B cell (primary cell): ENCODE results near the gene ENDOV. TPM values are rescaled to one million over a fixed set of nuclear protein-coding genes. Genes with fewer than 3 reads are reported as not detected.
"Not testable (repeated sequence)": the region's sequence is repeated elsewhere in the genome, so short reads cannot be mapped to it uniquely, and the experiment has no call there.

ENCODE experiments used
- ATAC-seq: fragments of 200-7000 bp; cut with Tn5 transposase; one replicate; pipeline ENCODE4 v1.10.0; 2021; ENCODE audit warnings: low read depth, mild to moderate bottlenecking, moderate number of reproducible peaks, moderate library complexity
- CTCF ChIA-PET: fragments of 350-600 bp; sonication (Branson Sonifier 250); formaldehyde crosslinking; loops from one replicate; lab custom pipeline; 2021; ENCODE audit warnings: antibody characterized with exemption, inconsistent platforms; lab: Charles Lee
- POLR2A ChIA-PET: fragments of 350-600 bp; sonication (Branson Sonifier 250); formaldehyde crosslinking; loops from one replicate; lab custom pipeline; 2021; ENCODE audit warnings: antibody characterized with exemption; lab: Charles Lee
- DNase-seq: peaks from one replicate; pipeline ENCODE4 v3.0.0; 2013
- H2AFZ ChIP-seq: 2 replicates; pipeline ENCODE4 v1.6.1; 2012; ENCODE audit warnings: mild to moderate bottlenecking, low read depth, low read length; ENCODE audit not compliant: insufficient read depth, poor library complexity, severe bottlenecking
- H3K27ac ChIP-seq, 2 donors: 1 replicate in 1 of 2; 2 replicates in 1 of 2; pipeline ENCODE4 v1.5.1; 2012 to 2013; ENCODE audit warnings: low read length in 2 of 2, mild to moderate bottlenecking in 2 of 2, moderate library complexity in 1 of 2
- H3K27me3 ChIP-seq, 4 experiments: fragments of 200-600 bp in 1 of 4; sonication (generic) in 1 of 4; replicated peaks in 1 of 4; 1 replicate in 2 of 4; 2 replicates in 2 of 4; pipeline versions ENCODE4 v1.6.1 to v1.7.0; 2013 to 2016; ENCODE audit warnings: low read length in 3 of 4, mild to moderate bottlenecking in 2 of 4, mixed read lengths in 1 of 4, moderate library complexity in 1 of 4; ENCODE audit not compliant: insufficient read depth in 4 of 4, control insufficient read depth in 3 of 4; ENCODE audit errors: control extremely low read depth in 1 of 4
- H3K36me3 ChIP-seq, 2 experiments: replicated peaks in 1 of 2; 1 replicate in 1 of 2; 2 replicates in 1 of 2; pipeline versions ENCODE4 v1.6.1 to v1.7.1; 2013; ENCODE audit warnings: low read length in 1 of 2; ENCODE audit not compliant: insufficient read depth in 2 of 2, control insufficient read depth in 1 of 2; ENCODE audit errors: control extremely low read depth in 1 of 2, extremely low read depth in 1 of 2
- H3K4me1 ChIP-seq, 2 donors: fragments of 200-600 bp in 1 of 2; sonication (generic) in 1 of 2; 1 replicate in 1 of 2; 2 replicates in 1 of 2; pipeline versions ENCODE4 v1.5.1 to v1.6.1; 2013 to 2017; ENCODE audit warnings: low read length in 2 of 2; ENCODE audit not compliant: control insufficient read depth in 2 of 2, insufficient read depth in 2 of 2
- H3K4me2 ChIP-seq: replicated peaks from 2 replicates; pipeline ENCODE3; 2012; ENCODE audit warnings: mild to moderate bottlenecking, low read depth, low read length; ENCODE audit not compliant: poor library complexity, severe bottlenecking
- H3K4me3 ChIP-seq, 5 experiments: fragments of 200-600 bp in 1 of 5; sonication (generic) in 1 of 5; 1 replicate in 3 of 5; 2 replicates in 2 of 5; pipeline versions ENCODE4 v1.5.1 to v1.7.0; 2011 to 2016; ENCODE audit warnings: low read length in 4 of 5, mild to moderate bottlenecking in 4 of 5, low read depth in 2 of 5, control low read depth in 1 of 5, moderate library complexity in 1 of 5; ENCODE audit not compliant: insufficient read depth in 1 of 5; ENCODE audit errors: control extremely low read depth in 1 of 5, extremely low read depth in 1 of 5
- H3K79me2 ChIP-seq: fragments of 200-600 bp; sonication (generic); one replicate; pipeline ENCODE4 v1.6.0; 2016; ENCODE audit warnings: low read length; ENCODE audit not compliant: control insufficient read depth, insufficient read depth
- H3K9ac ChIP-seq: fragments of 200-600 bp; sonication (generic); 2 replicates; pipeline ENCODE4 v1.6.1; 2017; ENCODE audit warnings: mild to moderate bottlenecking, low read length, moderate library complexity
- H3K9me3 ChIP-seq, 3 donors: one replicate each; pipeline versions ENCODE4 v1.6.1 to v1.7.1; 2013; ENCODE audit warnings: low read length in 2 of 3; ENCODE audit not compliant: control insufficient read depth in 2 of 3, insufficient read depth in 1 of 3; ENCODE audit errors: control extremely low read depth in 1 of 3
- H4K20me1 ChIP-seq: 2 replicates; pipeline ENCODE4 v1.6.0; 2012; ENCODE audit warnings: mild to moderate bottlenecking, low read length; ENCODE audit not compliant: insufficient read depth, control insufficient read depth, poor library complexity, severe bottlenecking
- H3K27ac Mint-ChIP-seq: one replicate; pipeline ENCODE4 v1.8.0; 2021; ENCODE audit warnings: mixed read lengths
- H3K27me3 Mint-ChIP-seq: one replicate; pipeline ENCODE4 v1.8.0; 2021; ENCODE audit warnings: mixed read lengths
- H3K4me1 Mint-ChIP-seq: one replicate; pipeline ENCODE4 v1.8.0; 2021; ENCODE audit warnings: mixed read lengths
- H3K4me3 Mint-ChIP-seq: one replicate; pipeline ENCODE4 v1.8.0; 2021; ENCODE audit warnings: mixed read lengths
- H3K9me3 Mint-ChIP-seq: one replicate; pipeline ENCODE4 v1.8.0; 2022; ENCODE audit warnings: mixed read lengths; ENCODE audit not compliant: insufficient read depth
- EZH2 ChIP-seq: IDR thresholded peaks from 2 replicates; pipeline ENCODE4 v1.6.1; 2012; ENCODE audit warnings: borderline replicate concordance, low read depth, mild to moderate bottlenecking, moderate library complexity, low read length; ENCODE audit not compliant: insufficient read depth, poor library complexity, severe bottlenecking
- WGBS: methylation state at CpG from one replicate; pipeline ENCODE4 v1.1.5; 2013; ENCODE audit warnings: missing lambda C conversion rate; ENCODE audit not compliant: insufficient coverage; 5-methylcytosine and 5-hydroxymethylcytosine counted together
- intact Hi-C: fragments of 100-400 bp; cut with micrococcal nuclease; formaldehyde crosslinking; loops from one replicate; pipeline ENCODE4 v1.10.0; 2022
- polyA plus RNA-seq: library from polyadenylated mRNA; depleted of rRNA; stranded (reverse); fragments of >200 nt; gene quantifications from 2 replicates; pipeline ENCODE4 v1.2.3, GENCODE V29; 2012
- total RNA-seq, 2 donors: library from RNA; stranded (reverse); fragments of 120-200 nt in 1 of 2; gene quantifications; 1 replicate in 1 of 2; 2 replicates in 1 of 2; pipeline versions ENCODE4 v1.2.3 to v1.2.4, GENCODE V29; 2013 to 2022
- TF ChIP-seq, protein P1 (sequence below): fragments of 200-600 bp; IDR thresholded peaks from one replicate; pipeline ENCODE4 v1.8.0; 2022; ENCODE audit warnings: antibody characterized with exemption, mild to moderate bottlenecking

The ENDOV gene
- total and polyA plus RNA-seq, 2 donors (not counting 1 experiment from before 2014, with no cell fraction given), result 25.3 to 49.5 TPM

DNA sequence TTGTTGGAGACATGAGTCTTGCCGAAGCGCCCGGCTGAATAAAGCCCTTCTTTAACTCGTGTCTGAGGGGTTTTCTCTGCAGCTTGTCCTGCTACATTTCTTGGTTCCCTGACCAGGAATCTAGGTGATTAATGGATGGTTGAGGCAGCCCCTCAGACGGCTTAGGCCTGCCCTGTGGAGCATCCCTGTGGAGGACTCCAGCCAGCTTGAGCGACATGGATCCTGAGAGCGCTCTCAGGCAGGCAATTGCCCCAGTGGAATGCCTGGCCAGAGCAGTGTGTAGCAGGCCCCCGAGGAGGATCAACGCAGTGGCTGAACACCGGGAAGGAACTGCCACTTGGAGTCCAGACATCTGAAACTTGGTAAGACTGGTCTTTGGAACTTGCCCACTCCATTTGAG is 17.3 kb upstream of the ENDOV start:
- Histone ChIP-seq H3K79me2 (no peaks in the 10 kb centered on the region), H3K4me1 (no peaks in the 10 kb centered on the region), H3K36me3 (peaks cover 10 to 22% of the 10 kb centered on the region in 2 experiments), H3K27ac (no peak overlapping the region), H3K4me3 (no peak overlapping the region), H3K9me3 (no peaks in the 10 kb centered on the region), H4K20me1 (no peaks in the 10 kb centered on the region), H3K4me2 (no peak overlapping the region), H2AFZ (no peak overlapping the region), H3K9ac (no peak overlapping the region), H3K27me3 (no peaks in the 10 kb centered on the region)
- Mint-ChIP-seq H3K4me1 (peaks cover 2% of the 10 kb centered on the region), H3K27ac (no peak overlapping the region), H3K4me3 (no peak overlapping the region), H3K27me3 (no peaks in the 10 kb centered on the region), H3K9me3 (no peaks in the 10 kb centered on the region)
- 94% methylated on average over 10 of the region's 10 CpGs for WGBS
- DNase-seq, result no peak
- ChIA-PET CTCF (no interaction called here), POLR2A (no interaction called here)
- intact Hi-C loops, result no loop called here
- ATAC-seq, result no peak
- TF ChIP-seq, protein P1, sequence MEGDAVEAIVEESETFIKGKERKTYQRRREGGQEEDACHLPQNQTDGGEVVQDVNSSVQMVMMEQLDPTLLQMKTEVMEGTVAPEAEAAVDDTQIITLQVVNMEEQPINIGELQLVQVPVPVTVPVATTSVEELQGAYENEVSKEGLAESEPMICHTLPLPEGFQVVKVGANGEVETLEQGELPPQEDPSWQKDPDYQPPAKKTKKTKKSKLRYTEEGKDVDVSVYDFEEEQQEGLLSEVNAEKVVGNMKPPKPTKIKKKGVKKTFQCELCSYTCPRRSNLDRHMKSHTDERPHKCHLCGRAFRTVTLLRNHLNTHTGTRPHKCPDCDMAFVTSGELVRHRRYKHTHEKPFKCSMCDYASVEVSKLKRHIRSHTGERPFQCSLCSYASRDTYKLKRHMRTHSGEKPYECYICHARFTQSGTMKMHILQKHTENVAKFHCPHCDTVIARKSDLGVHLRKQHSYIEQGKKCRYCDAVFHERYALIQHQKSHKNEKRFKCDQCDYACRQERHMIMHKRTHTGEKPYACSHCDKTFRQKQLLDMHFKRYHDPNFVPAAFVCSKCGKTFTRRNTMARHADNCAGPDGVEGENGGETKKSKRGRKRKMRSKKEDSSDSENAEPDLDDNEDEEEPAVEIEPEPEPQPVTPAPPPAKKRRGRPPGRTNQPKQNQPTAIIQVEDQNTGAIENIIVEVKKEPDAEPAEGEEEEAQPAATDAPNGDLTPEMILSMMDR, result no peak
- no peak for TF ChIP-seq EZH2

DNA sequence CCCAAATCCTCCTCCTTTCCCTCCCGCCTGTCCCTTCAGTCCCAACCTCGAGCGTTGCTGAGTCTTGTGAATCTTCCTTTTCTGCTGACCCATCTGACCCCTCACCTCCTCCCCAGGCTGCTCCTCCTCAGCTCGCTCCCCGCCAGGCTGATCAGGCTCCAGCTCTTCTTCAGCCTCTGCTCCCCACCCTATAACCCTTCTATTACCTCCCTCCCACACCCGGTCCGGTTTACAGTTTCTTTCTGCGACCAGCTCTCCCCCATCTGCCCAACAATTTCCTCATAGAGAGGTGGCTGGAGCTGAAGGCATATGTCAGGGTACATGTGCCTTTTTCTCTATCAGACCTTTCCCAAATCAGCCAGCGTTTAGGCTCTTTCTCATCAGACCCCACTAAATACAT is 13.9 kb upstream of the ENDOV start:
- H3K4me1 ChIP-seq, H3K9me3 Mint-ChIP-seq, H3K9ac ChIP-seq, H3K4me2 ChIP-seq, H4K20me1 ChIP-seq, H3K9me3 ChIP-seq, H3K27me3 ChIP-seq, H3K4me1 Mint-ChIP-seq, ATAC-seq, H3K27me3 Mint-ChIP-seq, H3K27ac Mint-ChIP-seq, H2AFZ ChIP-seq, H3K4me3 Mint-ChIP-seq, H3K27ac ChIP-seq, DNase-seq, intact Hi-C loops, H3K79me2 ChIP-seq, POLR2A ChIA-PET, H3K4me3 ChIP-seq, CTCF ChIA-PET, H3K36me3 ChIP-seq: not testable (repeated sequence)
- 94% methylated on average over 6 of the region's 9 CpGs for WGBS

DNA sequence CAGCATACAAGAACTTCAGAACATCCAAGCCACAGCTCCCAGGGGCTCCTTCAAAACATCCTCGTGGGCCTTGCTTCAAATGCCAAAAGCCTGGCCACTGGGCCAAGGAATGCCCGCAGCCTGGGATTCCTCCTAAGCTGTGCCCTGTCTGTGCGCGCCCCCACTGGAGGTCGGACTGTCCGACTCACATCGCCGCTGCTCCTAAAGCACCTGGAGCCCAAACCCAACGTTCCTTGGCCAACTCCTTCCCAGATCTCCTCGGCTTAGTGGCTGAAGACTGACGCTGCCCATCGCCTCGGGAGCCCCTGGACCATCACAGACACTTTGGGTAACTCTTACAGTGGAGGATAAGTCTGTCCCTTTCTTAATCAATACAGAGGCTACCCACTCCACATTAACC is 12.9 kb upstream of the ENDOV start:
- H3K79me2 ChIP-seq, H3K4me3 Mint-ChIP-seq, H3K27ac Mint-ChIP-seq, DNase-seq, H3K9ac ChIP-seq, intact Hi-C loops, H3K36me3 ChIP-seq, H2AFZ ChIP-seq, CTCF ChIA-PET, POLR2A ChIA-PET, H3K4me2 ChIP-seq, ATAC-seq, H3K9me3 Mint-ChIP-seq, H3K4me1 ChIP-seq, H3K27me3 ChIP-seq, H3K9me3 ChIP-seq, H3K27ac ChIP-seq, H4K20me1 ChIP-seq, H3K27me3 Mint-ChIP-seq, H3K4me1 Mint-ChIP-seq, H3K4me3 ChIP-seq: not testable (repeated sequence)
- WGBS, result 88% methylated on average over 11 of the region's 13 CpGs
